IMR-90 (cell line): ENCODE results near the gene PEX11G. TPM values are rescaled to one million over a fixed set of nuclear protein-coding genes. Genes with fewer than 3 reads are reported as not detected.

Experiments used
- ATAC-seq: fragments of 200-7000 bp; cut with Tn5 transposase; 2 replicates; pipeline ENCODE4 v1.9.1; 2020; ENCODE audit warnings: low read depth, mild to moderate bottlenecking, moderate library complexity
- BruUV-seq: library from RNA; stranded (reverse); fragments of 400-500 nt; replicated peaks from 2 replicates; lab custom pipeline; 2021; lab: Mats Ljungman, UMichigan
- CTCF ChIA-PET: fragments of 300-600 bp; formaldehyde crosslinking; extraction: SDS; loops from one replicate; lab custom pipeline; 2021; ENCODE audit warnings: antibody characterized with exemption; lab: Yijun Ruan, JAX
- POLR2A ChIA-PET: fragments of 300-600 bp; sonication (Branson Sonifier 250); formaldehyde crosslinking; loops from one replicate; lab custom pipeline; 2022; ENCODE audit warnings: antibody characterized with exemption; ENCODE audit not compliant: unreplicated experiment; lab: Charles Lee
- DNase-seq: peaks from one replicate; pipeline ENCODE4 v3.0.0; 2013
- H2AFZ ChIP-seq: replicated peaks from 2 replicates; pipeline ENCODE3; 2013; ENCODE audit warnings: low read length, mild to moderate bottlenecking; ENCODE audit not compliant: poor library complexity
- H2AK5ac ChIP-seq: 2 replicates; pipeline ENCODE4 v1.6.1; 2013; ENCODE audit warnings: low read depth, low read length, inconsistent platforms
- H2AK9ac ChIP-seq: replicated peaks from 2 replicates; pipeline ENCODE3; 2013; ENCODE audit warnings: mild to moderate bottlenecking, low read depth, low read length, moderate library complexity; ENCODE audit not compliant: poor library complexity
- H2BK120ac ChIP-seq: 2 replicates; pipeline ENCODE4 v1.6.1; 2013; ENCODE audit warnings: low read depth, low read length, inconsistent platforms
- H2BK15ac ChIP-seq: 3 replicates; pipeline ENCODE4 v1.6.1; 2013; ENCODE audit warnings: low read depth, low read length, inconsistent platforms
- H2BK20ac ChIP-seq: 2 replicates; pipeline ENCODE4 v1.6.1; 2013; ENCODE audit warnings: low read depth, mild to moderate bottlenecking, inconsistent platforms, low read length, moderate library complexity
- H2BK5ac ChIP-seq: 2 replicates; pipeline ENCODE4 v1.6.1; 2013; ENCODE audit warnings: mild to moderate bottlenecking, low read depth, low read length, inconsistent platforms; ENCODE audit not compliant: poor library complexity, severe bottlenecking
- H3K14ac ChIP-seq: replicated peaks from 2 replicates; pipeline ENCODE4 v1.6.1; 2013; ENCODE audit warnings: low read depth, low read length, inconsistent platforms
- H3K18ac ChIP-seq: 2 replicates; pipeline ENCODE4 v1.6.1; 2013; ENCODE audit warnings: low read depth, low read length, control low read depth
- H3K23ac ChIP-seq: 2 replicates; pipeline ENCODE4 v1.6.1; 2013; ENCODE audit warnings: low read depth, low read length, inconsistent platforms
- H3K27ac ChIP-seq: 2 replicates; pipeline ENCODE4 v1.5.1; 2013; ENCODE audit warnings: mild to moderate bottlenecking, control low read depth, low read length; ENCODE audit not compliant: insufficient read depth
- H3K27me3 ChIP-seq: 2 replicates; pipeline ENCODE4 v1.6.1; 2013; ENCODE audit warnings: low read length; ENCODE audit not compliant: control insufficient read depth, insufficient read depth
- H3K36me3 ChIP-seq: 2 replicates; pipeline ENCODE4 v1.6.1; 2013; ENCODE audit warnings: low read length, mixed read lengths; ENCODE audit not compliant: control insufficient read depth, insufficient read depth
- H3K4ac ChIP-seq: 2 replicates; pipeline ENCODE4 v1.6.1; 2013; ENCODE audit warnings: low read depth, low read length, inconsistent platforms
- H3K4me1 ChIP-seq: 2 replicates; pipeline ENCODE4 v1.6.1; 2013; ENCODE audit warnings: low read length, mixed read lengths; ENCODE audit not compliant: control insufficient read depth, insufficient read depth
- H3K4me2 ChIP-seq: 2 replicates; pipeline ENCODE4 v1.6.1; 2013; ENCODE audit warnings: low read depth, mild to moderate bottlenecking, control low read depth, low read length, moderate library complexity
- H3K4me3 ChIP-seq: 2 replicates; pipeline ENCODE4 v1.5.1; 2013; ENCODE audit warnings: low read depth, mild to moderate bottlenecking, control low read depth, low read length, moderate library complexity; ENCODE audit not compliant: insufficient read depth
- H3K56ac ChIP-seq: 2 replicates; pipeline ENCODE4 v1.6.1; 2013; ENCODE audit warnings: low read length, inconsistent platforms; ENCODE audit not compliant: insufficient read depth; ENCODE audit errors: extremely low read depth
- H3K79me1 ChIP-seq, 2 experiments: 2 replicates each; pipeline ENCODE4 v1.6.1; 2013; ENCODE audit warnings: low read length in 2 of 2, inconsistent platforms in 1 of 2, low read depth in 1 of 2
- H3K9ac ChIP-seq: 2 replicates; pipeline ENCODE4 v1.6.1; 2013; ENCODE audit warnings: low read depth, low read length, control low read depth
- H3K9me1 ChIP-seq: 2 replicates; pipeline ENCODE4 v1.6.1; 2013; ENCODE audit warnings: low read length, inconsistent platforms; ENCODE audit not compliant: insufficient read depth
- H3K9me3 ChIP-seq: 2 replicates; pipeline ENCODE4 v1.6.1; 2013; ENCODE audit warnings: low read length; ENCODE audit not compliant: control insufficient read depth, insufficient read depth
- H4K20me1 ChIP-seq: 2 replicates; pipeline ENCODE4 v1.6.1; 2013; ENCODE audit warnings: low read length, inconsistent platforms; ENCODE audit not compliant: insufficient read depth
- H4K5ac ChIP-seq: 2 replicates; pipeline ENCODE4 v1.6.1; 2013; ENCODE audit warnings: mild to moderate bottlenecking, low read depth, low read length, control low read depth
- H4K8ac ChIP-seq, 2 experiments: 2 replicates each; pipeline ENCODE4 v1.6.1; 2013; ENCODE audit warnings: low read depth in 2 of 2, low read length in 2 of 2, control low read depth in 1 of 2, inconsistent platforms in 1 of 2
- H4K91ac ChIP-seq: 2 replicates; pipeline ENCODE4 v1.6.1; 2013; ENCODE audit warnings: low read depth, low read length, inconsistent platforms; ENCODE audit not compliant: insufficient read depth
- BHLHE40 ChIP-seq: fragments of 150-350 bp; IDR thresholded peaks from 2 replicates; pipeline ENCODE4 v1.6.1; 2016; ENCODE audit warnings: mild to moderate bottlenecking, low read depth, low read length
- CEBPB ChIP-seq: IDR thresholded peaks from 2 replicates; pipeline ENCODE4 v1.6.1; 2012; ENCODE audit warnings: low read depth, low read length, improper control_type of control experiment
- CHD1 ChIP-seq: IDR thresholded peaks from 2 replicates; pipeline ENCODE4 v1.6.1; 2012; ENCODE audit warnings: low read depth, low read length, improper control_type of control experiment
- FOS ChIP-seq: fragments of 150-350 bp; IDR thresholded peaks from 2 replicates; pipeline ENCODE4 v1.6.1; 2016; ENCODE audit warnings: low read depth, low read length
- MAFK ChIP-seq: IDR thresholded peaks from 2 replicates; pipeline ENCODE4 v1.6.1; 2012; ENCODE audit warnings: low read depth, low read length, improper control_type of control experiment
- MAZ ChIP-seq: IDR thresholded peaks from 2 replicates; pipeline ENCODE4 v1.6.1; 2012; ENCODE audit warnings: low read depth, mild to moderate bottlenecking, low read length, improper control_type of control experiment, moderate library complexity, borderline replicate concordance
- MXI1 ChIP-seq: IDR thresholded peaks from 2 replicates; pipeline ENCODE4 v1.6.1; 2012; ENCODE audit warnings: low read depth, mild to moderate bottlenecking, low read length, moderate library complexity, borderline replicate concordance
- RFX5 ChIP-seq: IDR thresholded peaks from 2 replicates; pipeline ENCODE4 v1.8.0; 2012; ENCODE audit warnings: low read depth, mild to moderate bottlenecking, low read length, moderate library complexity
- SMC3 ChIP-seq: fragments of 150-350 bp; IDR thresholded peaks from 2 replicates; pipeline ENCODE4 v1.6.1; 2016; ENCODE audit warnings: low read depth, mild to moderate bottlenecking, antibody characterized with exemption, low read length, moderate library complexity
- WGBS, 2 experiments: methylation state at CpG; one replicate each; pipeline versions ENCODE4 v1.1.5 to v1.1.7; 2013; ENCODE audit warnings: missing lambda C conversion rate in 2 of 2; ENCODE audit not compliant: insufficient read length in 1 of 2; ENCODE audit errors: extremely low coverage in 2 of 2; 5-methylcytosine and 5-hydroxymethylcytosine counted together
- dilution Hi-C: fragments of 300-500 bp; cut with HindIII; formaldehyde crosslinking; loops from one replicate; pipeline ENCODE4 v1.14.3; 2018; ENCODE audit warnings: low sequenced_read_pairs; ENCODE audit not compliant: unreplicated experiment
- in situ Hi-C: fragments of 300-500 bp; cut with MboI; formaldehyde crosslinking; loops from 3 replicates; pipeline ENCODE4 v1.14.3; 2019; ENCODE audit warnings: low sequenced_read_pairs, inconsistent platforms, mixed read lengths
- intact Hi-C: fragments of 100-400 bp; cut with micrococcal nuclease; formaldehyde crosslinking; loops from 2 replicates; pipeline ENCODE4 v1.10.0; 2022
- polyA plus RNA-seq, 3 experiments: library from polyadenylated mRNA; depleted of rRNA; stranded (reverse); fragments of >200 nt; gene quantifications; 2 replicates each; pipeline ENCODE4 v1.2.3, GENCODE V29; 2012; ENCODE audit warnings: low replicate concordance in 1 of 3
- total RNA-seq: library from RNA; depleted of rRNA; stranded (reverse); fragments of >200 nt; gene quantifications from 2 replicates; pipeline ENCODE4 v1.2.3, GENCODE V29; 2012
- TF ChIP-seq, protein P1 (sequence below): conservative IDR thresholded peaks from 2 replicates; pipeline ENCODE4 v1.5.1; 2012; ENCODE audit warnings: mild to moderate bottlenecking, low read depth, low read length, improper control_type of control experiment
- TF ChIP-seq, protein P2 (sequence below): fragments of 150-350 bp; IDR thresholded peaks from 2 replicates; pipeline ENCODE4 v1.6.1; 2017; ENCODE audit warnings: mild to moderate bottlenecking, antibody characterized with exemption, low read length, low read depth

The PEX11G gene
- total and polyA plus RNA-seq, 2 of the 4 experiments (the other 2 are of a cell fraction): 0.72 to 1.7 TPM

DNA sequence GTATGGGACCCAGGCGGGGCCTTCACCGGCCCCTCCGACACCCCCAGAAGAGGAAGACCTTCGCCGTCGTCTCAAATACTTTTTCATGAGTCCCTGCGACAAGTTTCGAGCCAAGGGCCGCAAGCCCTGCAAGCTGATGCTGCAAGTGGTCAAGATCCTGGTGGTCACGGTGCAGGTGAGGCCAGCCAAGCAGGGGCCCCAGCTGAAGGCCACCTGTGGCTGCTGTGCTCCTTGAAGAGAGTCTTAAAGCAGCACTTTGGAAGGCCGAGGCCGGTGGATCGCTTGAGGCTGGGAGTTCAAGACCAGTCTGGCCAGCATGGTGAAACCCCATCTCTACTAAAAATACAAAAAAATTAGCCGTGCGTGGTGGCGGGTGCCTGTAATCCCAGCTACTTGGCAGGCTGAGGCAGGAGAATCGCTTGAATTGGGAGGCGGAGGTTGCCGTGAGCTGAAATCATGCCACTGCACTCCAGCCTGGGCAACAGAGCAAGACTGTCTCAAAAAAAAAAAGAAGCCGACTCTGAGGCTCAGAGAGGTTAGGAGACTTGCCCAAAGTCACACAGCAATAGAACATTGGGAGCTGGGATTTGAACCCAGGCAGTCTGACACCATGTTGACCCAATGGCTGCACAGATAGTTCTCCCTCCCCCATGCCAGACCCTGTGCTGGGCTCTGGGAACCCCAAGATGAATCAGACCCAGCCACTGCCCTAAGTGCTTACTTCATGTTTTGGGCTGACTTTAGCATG, 36.3 kb upstream of the PEX11G start (continued):
- TF ChIP-seq, protein P1, sequence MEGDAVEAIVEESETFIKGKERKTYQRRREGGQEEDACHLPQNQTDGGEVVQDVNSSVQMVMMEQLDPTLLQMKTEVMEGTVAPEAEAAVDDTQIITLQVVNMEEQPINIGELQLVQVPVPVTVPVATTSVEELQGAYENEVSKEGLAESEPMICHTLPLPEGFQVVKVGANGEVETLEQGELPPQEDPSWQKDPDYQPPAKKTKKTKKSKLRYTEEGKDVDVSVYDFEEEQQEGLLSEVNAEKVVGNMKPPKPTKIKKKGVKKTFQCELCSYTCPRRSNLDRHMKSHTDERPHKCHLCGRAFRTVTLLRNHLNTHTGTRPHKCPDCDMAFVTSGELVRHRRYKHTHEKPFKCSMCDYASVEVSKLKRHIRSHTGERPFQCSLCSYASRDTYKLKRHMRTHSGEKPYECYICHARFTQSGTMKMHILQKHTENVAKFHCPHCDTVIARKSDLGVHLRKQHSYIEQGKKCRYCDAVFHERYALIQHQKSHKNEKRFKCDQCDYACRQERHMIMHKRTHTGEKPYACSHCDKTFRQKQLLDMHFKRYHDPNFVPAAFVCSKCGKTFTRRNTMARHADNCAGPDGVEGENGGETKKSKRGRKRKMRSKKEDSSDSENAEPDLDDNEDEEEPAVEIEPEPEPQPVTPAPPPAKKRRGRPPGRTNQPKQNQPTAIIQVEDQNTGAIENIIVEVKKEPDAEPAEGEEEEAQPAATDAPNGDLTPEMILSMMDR: no peak
- TF ChIP-seq MAZ: no peak
- TF ChIP-seq CEBPB: no peak

DNA sequence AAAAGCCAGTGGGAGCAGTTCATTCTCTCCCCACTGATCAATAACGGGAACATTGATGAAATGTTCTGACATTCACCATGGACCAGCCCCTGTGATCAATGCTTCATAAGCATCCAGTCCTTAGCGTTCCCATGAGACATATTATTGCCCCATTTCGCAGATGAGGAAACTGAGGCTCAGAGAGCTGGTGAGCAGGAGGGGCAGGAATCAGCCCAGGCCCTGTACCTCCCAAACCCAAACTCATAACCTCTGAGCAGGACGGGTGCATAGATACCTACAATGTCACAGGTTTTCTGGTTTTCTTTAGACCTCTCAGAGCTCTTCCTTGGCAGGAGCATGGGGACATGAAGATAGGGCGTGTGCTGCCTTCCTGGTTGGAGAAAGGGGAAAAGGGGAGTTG, 35.7 kb upstream of the PEX11G start:
- H3K27me3 ChIP-seq: no peaks in the 10 kb centered on the region
- CTCF ChIA-PET: no interaction called here
- H3K4me1 ChIP-seq: peaks cover 2% of the 10 kb centered on the region; the same call in 1 of the 2 replicates
- H3K9ac ChIP-seq: no peak overlapping the region
- H2BK5ac ChIP-seq: no peak overlapping the region
- H3K18ac ChIP-seq: no peak overlapping the region
- H2AK5ac ChIP-seq: no peak overlapping the region
- ATAC-seq (no peak), DNase-seq (no peak)
- no peaks in the 10 kb centered on the region for H3K9me1 ChIP-seq
- no peaks in the 10 kb centered on the region for H4K20me1 ChIP-seq
- no peak overlapping the region for H3K4me2 ChIP-seq
- no peak overlapping the region for H4K8ac ChIP-seq
- H4K91ac ChIP-seq: no peak overlapping the region
- H2AK9ac ChIP-seq: no peak overlapping the region
- no peak overlapping the region for H3K4me3 ChIP-seq
- no peak overlapping the region for H2AFZ ChIP-seq
- peaks cover 7 to 26% of the 10 kb centered on the region in 2 experiments for H3K79me1 ChIP-seq
- POLR2A ChIA-PET: no interaction called here
- H4K5ac ChIP-seq: no peak overlapping the region
- no peak overlapping the region for H3K56ac ChIP-seq
- no peak overlapping the region for H3K14ac ChIP-seq
- H3K9me3 ChIP-seq: no peaks in the 10 kb centered on the region
- in situ Hi-C loops (no loop called here), dilution Hi-C loops (no loop called here), intact Hi-C loops (no loop called here)
- no TSS peak for BruUV-seq
- no CpG with 5 or more reads among the region's 5 CpGs for WGBS, 2 experiments
- no peak overlapping the region for H3K27ac ChIP-seq
- peaks cover 23% of the 10 kb centered on the region for H3K36me3 ChIP-seq
- no peak overlapping the region for H2BK15ac ChIP-seq
- no peak overlapping the region for H2BK20ac ChIP-seq
- H2BK120ac ChIP-seq: no peak overlapping the region
- H3K4ac ChIP-seq: no peak overlapping the region
- no peak overlapping the region for H3K23ac ChIP-seq
- TF ChIP-seq FOS: no peak
- no peak for TF ChIP-seq BHLHE40
- no peak for TF ChIP-seq RFX5
- no peak for TF ChIP-seq CHD1
- no peak for TF ChIP-seq MXI1
- no peak for TF ChIP-seq SMC3
- no peak for TF ChIP-seq MAZ
- TF ChIP-seq, protein P2, sequence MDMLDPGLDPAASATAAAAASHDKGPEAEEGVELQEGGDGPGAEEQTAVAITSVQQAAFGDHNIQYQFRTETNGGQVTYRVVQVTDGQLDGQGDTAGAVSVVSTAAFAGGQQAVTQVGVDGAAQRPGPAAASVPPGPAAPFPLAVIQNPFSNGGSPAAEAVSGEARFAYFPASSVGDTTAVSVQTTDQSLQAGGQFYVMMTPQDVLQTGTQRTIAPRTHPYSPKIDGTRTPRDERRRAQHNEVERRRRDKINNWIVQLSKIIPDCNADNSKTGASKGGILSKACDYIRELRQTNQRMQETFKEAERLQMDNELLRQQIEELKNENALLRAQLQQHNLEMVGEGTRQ: no peak
- TF ChIP-seq, protein P1: no peak
- TF ChIP-seq MAFK: no peak
